GM21526 (cell line): Measurements from ENCODE around the gene PRR4.

Source experiments
- ATAC-seq: cut with Tn5 transposase; IDR thresholded peaks from one replicate; pipeline ENCODE4 v1.9.1; 2021; ENCODE audit warnings: moderate library complexity; ENCODE audit not compliant: unreplicated experiment, low FRiP score

The PRR4 gene

GRCh38 chr12:10849425-10849878 lies at the start of gene PRR4:
Gene PRR4 (minus strand): TSS chr12:10849475. CDS start chr12:10849437, 38 bp downstream.
- ATAC-seq: no peak

- ATAC-seq: no peak
Measured at GRCh38 chr12:10896854-10897253, 47.6 kb upstream of the PRR4 start.

GRCh38 chr12:10891937-10892336 lies 42.7 kb upstream of the PRR4 start:
- no peak for ATAC-seq

- ATAC-seq: no peak
Measured at GRCh38 chr12:10889226-10889625, 40.0 kb upstream of the PRR4 start.

GRCh38 chr12:10884086-10884725 lies 34.9 kb upstream of the PRR4 start, which contains the start of gene PRH1:
Gene PRH1 (minus strand): TSS chr12:10884255. CDS start chr12:10884217, 38 bp downstream.
- no peak for ATAC-seq

GRCh38 chr12:10873378-10873777 lies 24.1 kb upstream of the PRR4 start:
- ATAC-seq: no peak

- no peak for ATAC-seq
Measured at GRCh38 chr12:10867381-10867780, 18.1 kb upstream of the PRR4 start.

GRCh38 chr12:10863512-10864218 lies 14.4 kb upstream of the PRR4 start:
- ATAC-seq: no peak

- ATAC-seq: no peak
Measured at GRCh38 chr12:10861366-10861765, 12.1 kb upstream of the PRR4 start.

GRCh38 chr12:10855807-10856206 lies 6.5 kb upstream of the PRR4 start:
- no peak for ATAC-seq

- no peak for ATAC-seq
Measured at GRCh38 chr12:10853776-10854175, 4.5 kb upstream of the PRR4 start.

GRCh38 chr12:10851243-10851858 lies 2.1 kb upstream of the PRR4 start:
- ATAC-seq: no peak

GRCh38 chr12:10847744-10848143 lies 1.5 kb downstream of the PRR4 start:
- no peak for ATAC-seq

GRCh38 chr12:10842862-10843261 lies 6.4 kb downstream of the PRR4 start:
- no peak for ATAC-seq

- ATAC-seq: no peak
Measured at GRCh38 chr12:10838461-10838860, 10.8 kb downstream of the PRR4 start.

GRCh38 chr12:10829994-10830393 lies 19.3 kb downstream of the PRR4 start:
- ATAC-seq: no peak

GRCh38 chr12:10826258-10826657 lies 23.0 kb downstream of the PRR4 start, which contains the start of gene TAS2R10:
Gene TAS2R10 (minus strand): TSS chr12:10826358. CDS start chr12:10826269, 89 bp downstream.
- no peak for ATAC-seq

- no peak for ATAC-seq
Measured at GRCh38 chr12:10824957-10825356, 24.3 kb downstream of the PRR4 start.

GRCh38 chr12:10811883-10812536 lies 37.3 kb downstream of the PRR4 start:
- ATAC-seq: no peak

- no peak for ATAC-seq
Measured at GRCh38 chr12:10810068-10810467, 39.2 kb downstream of the PRR4 start, which contains the start of gene TAS2R9. Gene TAS2R9 (minus strand): TSS chr12:10810168. CDS start chr12:10810075, 93 bp downstream.

GRCh38 chr12:10807186-10807585 lies 42.1 kb downstream of the PRR4 start, which contains the start of gene TAS2R8:
Gene TAS2R8 (minus strand): TSS chr12:10807286. CDS start chr12:10806980, 306 bp downstream.
- no peak for ATAC-seq
